PFSK-1 (cell line): ENCODE results near the gene TP63.

ENCODE experiments used
- FOXP2 ChIP-seq: optimal IDR thresholded peaks from 2 replicates; pipeline ENCODE3; 2011; ENCODE audit warnings: borderline replicate concordance, control low read depth, inconsistent platforms; ENCODE audit not compliant: insufficient read depth; ENCODE audit errors: extremely low read length, extremely low read depth
- POLR2AphosphoS5 ChIP-seq: IDR thresholded peaks from 2 replicates; pipeline ENCODE4 v1.6.1; 2012; ENCODE audit warnings: low read depth, mild to moderate bottlenecking, control low read depth, low read length, moderate library complexity
- SIN3A ChIP-seq: IDR thresholded peaks from 2 replicates; pipeline ENCODE4 v1.6.1; 2012; ENCODE audit warnings: mild to moderate bottlenecking, low read length, moderate library complexity, borderline replicate concordance; ENCODE audit not compliant: insufficient read depth
- TAF1 ChIP-seq: IDR thresholded peaks from 2 replicates; pipeline ENCODE4 v1.6.1; 2012; ENCODE audit warnings: low read length, control low read depth, borderline replicate concordance; ENCODE audit not compliant: insufficient read depth
- TF ChIP-seq, protein P1 (sequence below), 2 experiments: IDR thresholded peaks; 2 replicates each; pipeline versions ENCODE4 v1.6.1 to v1.8.0; 2011 to 2012; ENCODE audit warnings: low read depth in 2 of 2, low read length in 2 of 2, control low read depth in 1 of 2, inconsistent platforms in 1 of 2, mild to moderate bottlenecking in 1 of 2, moderate library complexity in 1 of 2; ENCODE audit not compliant: insufficient read depth in 1 of 2

DNA sequence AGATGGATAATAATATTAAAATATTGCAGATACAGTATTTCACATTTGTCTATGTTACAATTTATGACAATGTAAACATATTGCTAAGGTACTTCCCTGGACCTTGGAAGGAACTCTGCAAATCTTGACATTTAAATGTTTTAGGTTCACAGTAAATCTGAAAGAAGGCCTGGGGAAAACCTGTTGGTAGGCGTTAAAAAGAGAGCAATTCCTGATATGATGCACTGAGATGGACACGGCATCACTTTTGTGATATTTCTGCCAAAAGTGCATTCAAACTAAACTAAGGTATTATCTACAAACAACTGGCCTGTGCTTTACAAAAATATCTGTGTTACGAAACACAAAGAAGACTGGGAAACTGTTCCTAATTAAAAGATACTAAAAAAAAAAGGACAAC, 6.1 kb upstream of the TP63 start:
- TF ChIP-seq POLR2AphosphoS5 = no peak
- TF ChIP-seq, protein P1, sequence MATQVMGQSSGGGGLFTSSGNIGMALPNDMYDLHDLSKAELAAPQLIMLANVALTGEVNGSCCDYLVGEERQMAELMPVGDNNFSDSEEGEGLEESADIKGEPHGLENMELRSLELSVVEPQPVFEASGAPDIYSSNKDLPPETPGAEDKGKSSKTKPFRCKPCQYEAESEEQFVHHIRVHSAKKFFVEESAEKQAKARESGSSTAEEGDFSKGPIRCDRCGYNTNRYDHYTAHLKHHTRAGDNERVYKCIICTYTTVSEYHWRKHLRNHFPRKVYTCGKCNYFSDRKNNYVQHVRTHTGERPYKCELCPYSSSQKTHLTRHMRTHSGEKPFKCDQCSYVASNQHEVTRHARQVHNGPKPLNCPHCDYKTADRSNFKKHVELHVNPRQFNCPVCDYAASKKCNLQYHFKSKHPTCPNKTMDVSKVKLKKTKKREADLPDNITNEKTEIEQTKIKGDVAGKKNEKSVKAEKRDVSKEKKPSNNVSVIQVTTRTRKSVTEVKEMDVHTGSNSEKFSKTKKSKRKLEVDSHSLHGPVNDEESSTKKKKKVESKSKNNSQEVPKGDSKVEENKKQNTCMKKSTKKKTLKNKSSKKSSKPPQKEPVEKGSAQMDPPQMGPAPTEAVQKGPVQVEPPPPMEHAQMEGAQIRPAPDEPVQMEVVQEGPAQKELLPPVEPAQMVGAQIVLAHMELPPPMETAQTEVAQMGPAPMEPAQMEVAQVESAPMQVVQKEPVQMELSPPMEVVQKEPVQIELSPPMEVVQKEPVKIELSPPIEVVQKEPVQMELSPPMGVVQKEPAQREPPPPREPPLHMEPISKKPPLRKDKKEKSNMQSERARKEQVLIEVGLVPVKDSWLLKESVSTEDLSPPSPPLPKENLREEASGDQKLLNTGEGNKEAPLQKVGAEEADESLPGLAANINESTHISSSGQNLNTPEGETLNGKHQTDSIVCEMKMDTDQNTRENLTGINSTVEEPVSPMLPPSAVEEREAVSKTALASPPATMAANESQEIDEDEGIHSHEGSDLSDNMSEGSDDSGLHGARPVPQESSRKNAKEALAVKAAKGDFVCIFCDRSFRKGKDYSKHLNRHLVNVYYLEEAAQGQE (IDR thresholded peaks at IDR 0.05; ENCODE audit: insufficient read depth in 1 of 2, low read depth in 2 of 2, low read length in 2 of 2) = no peak
- no peak for TF ChIP-seq FOXP2
- no peak for TF ChIP-seq TAF1
- no peak for TF ChIP-seq SIN3A
